HL-60 (cell line): ENCODE results near the gene DOCK1.

Experiments
- DNase-seq, 2 experiments: peaks; one replicate each; pipeline ENCODE4 v3.0.0-alpha.2; 2010 to 2020; ENCODE audit warnings: low read depth in 1 of 2, low spot score in 1 of 2
- H3K27ac ChIP-seq: fragments of 250-450 bp; sonication (Bioruptor Pico); replicated peaks from 2 replicates; pipeline ENCODE4 v1.5.1; 2020; ENCODE audit warnings: mild to moderate bottlenecking, moderate library complexity
- H3K27me3 ChIP-seq: fragments of 250-450 bp; sonication (Bioruptor Pico); 2 replicates; pipeline ENCODE4 v1.5.1; 2021; ENCODE audit warnings: mild to moderate bottlenecking, moderate library complexity; ENCODE audit not compliant: insufficient read depth, poor library complexity, severe bottlenecking
- H3K4me3 ChIP-seq: replicated peaks from 2 replicates; pipeline ENCODE4 v1.5.1; 2011; ENCODE audit warnings: mild to moderate bottlenecking, control low read depth, low read length; ENCODE audit not compliant: insufficient read depth
- CTCF ChIP-seq: IDR thresholded peaks from one replicate; pipeline ENCODE4 v1.5.1; 2011; ENCODE audit warnings: low read length, control low read depth, inconsistent platforms; ENCODE audit not compliant: insufficient read depth
- GABPA ChIP-seq: IDR thresholded peaks from 2 replicates; pipeline ENCODE4 v1.6.1; 2012; ENCODE audit warnings: low read depth
- POLR2AphosphoS5 ChIP-seq: IDR thresholded peaks from 2 replicates; pipeline ENCODE4 v1.6.1; 2012; ENCODE audit warnings: low read depth
- SPI1 ChIP-seq: IDR thresholded peaks from 2 replicates; pipeline ENCODE4 v1.6.1; 2012; ENCODE audit warnings: low read depth, mild to moderate bottlenecking, borderline replicate concordance
- TF ChIP-seq, protein P1 (sequence below): IDR thresholded peaks from 2 replicates; pipeline ENCODE4 v1.6.1; 2012; ENCODE audit warnings: low read depth; ENCODE audit not compliant: insufficient replicate concordance

The DOCK1 gene

GRCh38 chr10:127374901-127375300 lies 469.7 kb downstream of the DOCK1 start:
- TF ChIP-seq SPI1 (no peak), GABPA (no peak), CTCF (no peak), POLR2AphosphoS5 (no peak)
- TF ChIP-seq, protein P1, sequence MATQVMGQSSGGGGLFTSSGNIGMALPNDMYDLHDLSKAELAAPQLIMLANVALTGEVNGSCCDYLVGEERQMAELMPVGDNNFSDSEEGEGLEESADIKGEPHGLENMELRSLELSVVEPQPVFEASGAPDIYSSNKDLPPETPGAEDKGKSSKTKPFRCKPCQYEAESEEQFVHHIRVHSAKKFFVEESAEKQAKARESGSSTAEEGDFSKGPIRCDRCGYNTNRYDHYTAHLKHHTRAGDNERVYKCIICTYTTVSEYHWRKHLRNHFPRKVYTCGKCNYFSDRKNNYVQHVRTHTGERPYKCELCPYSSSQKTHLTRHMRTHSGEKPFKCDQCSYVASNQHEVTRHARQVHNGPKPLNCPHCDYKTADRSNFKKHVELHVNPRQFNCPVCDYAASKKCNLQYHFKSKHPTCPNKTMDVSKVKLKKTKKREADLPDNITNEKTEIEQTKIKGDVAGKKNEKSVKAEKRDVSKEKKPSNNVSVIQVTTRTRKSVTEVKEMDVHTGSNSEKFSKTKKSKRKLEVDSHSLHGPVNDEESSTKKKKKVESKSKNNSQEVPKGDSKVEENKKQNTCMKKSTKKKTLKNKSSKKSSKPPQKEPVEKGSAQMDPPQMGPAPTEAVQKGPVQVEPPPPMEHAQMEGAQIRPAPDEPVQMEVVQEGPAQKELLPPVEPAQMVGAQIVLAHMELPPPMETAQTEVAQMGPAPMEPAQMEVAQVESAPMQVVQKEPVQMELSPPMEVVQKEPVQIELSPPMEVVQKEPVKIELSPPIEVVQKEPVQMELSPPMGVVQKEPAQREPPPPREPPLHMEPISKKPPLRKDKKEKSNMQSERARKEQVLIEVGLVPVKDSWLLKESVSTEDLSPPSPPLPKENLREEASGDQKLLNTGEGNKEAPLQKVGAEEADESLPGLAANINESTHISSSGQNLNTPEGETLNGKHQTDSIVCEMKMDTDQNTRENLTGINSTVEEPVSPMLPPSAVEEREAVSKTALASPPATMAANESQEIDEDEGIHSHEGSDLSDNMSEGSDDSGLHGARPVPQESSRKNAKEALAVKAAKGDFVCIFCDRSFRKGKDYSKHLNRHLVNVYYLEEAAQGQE = no peak
- H3K4me3 ChIP-seq = no peak overlapping the region
- H3K27ac ChIP-seq = no peak overlapping the region
- H3K27me3 ChIP-seq = no peaks in the 10 kb centered on the region
- DNase-seq = no peak

GRCh38 chr10:127375461-127375860 lies 470.2 kb downstream of the DOCK1 start:
- H3K27ac ChIP-seq = no peak overlapping the region
- H3K4me3 ChIP-seq = no peak overlapping the region
- no peak for DNase-seq
- H3K27me3 ChIP-seq = no peaks in the 10 kb centered on the region
- TF ChIP-seq, protein P1 = no peak
- TF ChIP-seq POLR2AphosphoS5 = no peak

GRCh38 chr10:127376071-127376470 lies 470.8 kb downstream of the DOCK1 start:
- Histone ChIP-seq H3K4me3 (no peak overlapping the region), H3K27me3 (no peaks in the 10 kb centered on the region), H3K27ac (no peak overlapping the region)
- no peak for TF ChIP-seq CTCF
- no peak for TF ChIP-seq GABPA
- TF ChIP-seq SPI1 = no peak
- TF ChIP-seq, protein P1 = no peak
- TF ChIP-seq POLR2AphosphoS5 = no peak
- DNase-seq = no peak

DNA sequence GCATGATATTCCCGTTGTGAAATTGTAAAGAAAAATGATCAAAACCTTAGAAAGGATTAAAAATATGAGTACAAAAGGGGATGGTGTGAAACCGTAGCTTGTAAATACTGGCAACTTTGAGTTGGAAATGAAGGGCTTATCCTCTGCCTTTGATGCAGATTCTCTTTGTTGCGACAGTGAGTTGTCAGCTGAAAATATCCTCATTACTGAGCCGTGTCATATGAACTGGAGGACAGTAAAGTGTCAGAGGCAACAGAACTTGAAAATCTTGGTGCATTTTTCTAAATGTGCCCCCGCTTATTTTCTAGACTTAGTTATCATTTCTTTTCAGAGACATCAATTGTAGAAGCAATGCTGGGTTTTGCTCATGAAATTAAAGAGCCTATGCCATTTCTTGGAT lies 473.4 kb downstream of the DOCK1 start:
- no peak overlapping the region for H3K27ac ChIP-seq
- TF ChIP-seq, protein P1 = no peak
- TF ChIP-seq SPI1 = no peak
- TF ChIP-seq GABPA = no peak
- no peak for TF ChIP-seq CTCF
- no peak for TF ChIP-seq POLR2AphosphoS5
- no peaks in the 10 kb centered on the region for H3K27me3 ChIP-seq
- no peak for DNase-seq
- no peak overlapping the region for H3K4me3 ChIP-seq
